ENCODE data around the gene MAN1B1.
"Not testable (repeated sequence)": the region's sequence is repeated elsewhere in the genome, so short reads cannot be mapped to it uniquely, and the experiment has no call there.

The MAN1B1 gene

GRCh38 chr9:137128862-137129455 lies 42.2 kb downstream of the MAN1B1 start:
- DNase-seq (ENCODE audit: low read depth): no peak

- DNase-seq (ENCODE audit: low read depth): peak; percentile 87
Observed at GRCh38 chr9:137129456-137130175, 42.8 kb downstream of the MAN1B1 start.

DNA sequence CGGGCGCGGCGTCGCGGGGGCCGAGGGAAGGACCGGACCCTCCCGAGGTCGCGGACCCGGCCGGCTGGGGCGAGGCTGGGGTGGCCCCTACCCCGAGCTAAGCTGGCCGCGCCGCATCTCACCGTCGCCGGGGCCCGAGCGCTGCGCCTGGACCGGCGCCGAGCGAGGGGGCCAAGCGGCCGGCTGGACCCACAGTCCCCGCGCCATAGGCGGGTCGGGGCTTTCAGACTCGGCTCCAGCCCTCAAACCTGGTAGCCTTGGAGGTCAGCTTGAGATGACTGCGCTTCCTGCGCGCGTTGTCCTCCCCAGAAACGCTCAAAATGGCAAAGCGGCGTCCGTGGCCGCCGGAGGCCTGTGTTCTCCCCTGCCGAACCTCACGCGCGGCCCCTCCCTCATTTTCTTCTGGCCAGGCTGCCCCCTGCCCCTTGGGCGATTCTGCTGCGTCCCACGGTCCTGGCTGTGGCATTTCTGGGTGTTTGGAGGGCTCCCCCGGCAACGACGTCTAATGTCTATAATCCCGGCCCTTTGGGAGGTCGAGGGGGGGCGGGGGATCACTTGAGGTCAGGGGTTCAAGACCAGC lies 43.5 kb downstream of the MAN1B1 start:
- no peak for DNase-seq (ENCODE audit: low read depth)

DNA sequence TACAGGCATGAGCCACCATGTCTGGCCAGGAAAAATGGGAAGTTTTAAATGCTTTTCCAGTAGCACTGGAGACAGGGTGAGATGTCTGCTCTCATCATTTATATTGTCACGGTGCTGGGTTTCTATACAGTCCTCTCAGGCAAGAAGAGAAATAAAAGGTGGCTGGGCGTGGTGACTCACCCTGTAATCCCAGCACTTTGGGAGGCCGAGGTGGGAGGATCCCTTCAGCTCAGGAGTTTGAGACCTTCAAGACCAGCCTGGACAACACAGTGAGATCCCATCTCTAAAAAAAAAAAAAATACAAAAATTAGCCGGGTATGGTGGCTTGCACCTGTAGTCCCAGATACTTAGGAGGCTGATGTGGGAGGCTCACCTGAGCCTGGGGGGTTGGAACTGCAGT lies 47.4 kb downstream of the MAN1B1 start:
- DNase-seq (ENCODE audit: low read depth): no peak

DNA sequence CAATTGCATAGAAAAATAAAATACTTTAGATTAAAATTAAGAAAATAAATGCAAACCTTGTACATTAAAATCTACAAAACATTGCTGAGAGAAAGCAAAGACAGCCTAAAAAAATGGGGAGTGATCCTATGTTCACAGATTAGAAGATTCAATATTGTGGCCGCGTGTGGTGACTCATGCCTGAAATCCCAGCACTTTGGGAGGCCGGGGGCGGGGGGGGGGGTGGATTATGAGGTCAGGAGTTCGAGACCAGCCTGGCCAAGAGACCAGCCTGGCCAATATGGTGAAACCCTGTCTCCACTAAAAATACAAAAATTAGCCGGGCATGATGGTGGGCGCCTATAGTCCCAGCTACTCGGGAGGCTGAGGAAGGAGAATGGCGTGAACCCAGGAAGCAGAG lies 48.4 kb downstream of the MAN1B1 start:
- not testable (repeated sequence) for DNase-seq (ENCODE audit: low read depth)

- DNase-seq (ENCODE audit: low read depth): no peak
Observed at GRCh38 chr9:137136261-137136880, 49.6 kb downstream of the MAN1B1 start.

DNA sequence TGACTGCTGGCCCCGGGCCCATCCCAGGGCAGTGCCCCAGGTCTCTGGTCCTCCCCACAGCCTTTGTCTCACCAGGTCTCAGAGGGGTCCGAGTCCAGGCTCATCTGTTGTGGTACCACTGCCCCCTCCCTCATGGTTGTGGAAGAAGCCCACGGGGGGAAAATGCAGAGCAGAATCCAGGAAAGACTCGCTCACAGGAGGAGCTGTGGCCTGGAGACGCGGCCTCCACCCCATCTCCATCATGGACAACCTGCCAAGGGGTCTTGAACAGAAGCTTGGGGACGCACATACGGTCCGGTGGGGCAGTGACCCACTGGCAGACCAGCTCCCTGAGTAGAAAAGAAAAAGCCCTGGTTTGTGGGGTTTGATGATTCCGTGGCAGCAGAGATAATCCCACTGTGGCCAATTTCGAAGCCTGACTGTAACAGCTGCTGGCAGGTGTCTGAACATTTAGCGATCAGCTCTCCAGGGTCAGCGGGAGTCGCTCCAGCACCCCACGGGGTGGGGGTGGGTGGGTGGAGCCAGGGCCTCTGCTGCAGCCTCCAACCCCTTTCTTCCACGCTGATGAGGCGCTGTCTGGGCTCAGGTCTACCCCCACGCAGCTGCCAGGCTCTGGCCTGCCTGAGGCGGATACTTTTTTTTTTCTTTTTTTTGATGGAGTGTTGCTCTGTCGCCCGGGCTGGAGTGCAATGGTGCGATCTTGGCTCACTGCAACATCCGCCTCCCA lies 50.3 kb downstream of the MAN1B1 start:
- no peak for DNase-seq (ENCODE audit: low read depth)

DNA sequence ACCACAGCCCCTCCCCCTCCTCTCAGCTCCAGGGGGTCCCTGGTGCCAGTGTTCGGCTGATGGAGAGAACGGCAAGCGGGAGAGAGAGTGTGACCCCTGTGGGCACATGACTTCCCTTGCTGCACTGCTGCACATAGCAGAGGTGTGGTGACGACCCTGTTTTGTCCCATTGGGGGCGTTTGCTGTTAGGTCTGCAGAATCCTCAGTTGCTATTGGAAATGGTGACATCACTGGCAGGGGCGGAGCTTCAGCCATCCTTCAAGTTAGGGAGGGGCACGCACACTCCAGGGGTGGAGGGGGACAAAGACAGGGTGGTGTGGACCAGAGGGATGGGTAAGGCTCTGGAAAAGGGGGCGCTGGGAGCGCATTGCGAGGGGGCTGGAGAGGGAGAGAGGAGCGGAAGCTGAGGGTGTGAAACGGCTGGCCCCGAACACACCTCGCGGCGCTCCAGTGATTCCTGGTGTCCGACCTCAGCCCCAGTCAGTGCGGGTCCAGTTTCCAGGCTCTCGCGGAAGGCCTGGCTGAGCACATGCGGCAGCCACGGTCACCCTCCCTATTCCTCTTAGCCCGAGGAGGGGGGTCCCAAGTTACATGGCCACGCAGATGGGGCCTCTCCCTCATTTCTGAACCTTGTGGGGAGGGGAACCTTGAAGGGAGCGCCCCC lies 51.4 kb downstream of the MAN1B1 start:
- no peak for DNase-seq (ENCODE audit: low read depth)

DNA sequence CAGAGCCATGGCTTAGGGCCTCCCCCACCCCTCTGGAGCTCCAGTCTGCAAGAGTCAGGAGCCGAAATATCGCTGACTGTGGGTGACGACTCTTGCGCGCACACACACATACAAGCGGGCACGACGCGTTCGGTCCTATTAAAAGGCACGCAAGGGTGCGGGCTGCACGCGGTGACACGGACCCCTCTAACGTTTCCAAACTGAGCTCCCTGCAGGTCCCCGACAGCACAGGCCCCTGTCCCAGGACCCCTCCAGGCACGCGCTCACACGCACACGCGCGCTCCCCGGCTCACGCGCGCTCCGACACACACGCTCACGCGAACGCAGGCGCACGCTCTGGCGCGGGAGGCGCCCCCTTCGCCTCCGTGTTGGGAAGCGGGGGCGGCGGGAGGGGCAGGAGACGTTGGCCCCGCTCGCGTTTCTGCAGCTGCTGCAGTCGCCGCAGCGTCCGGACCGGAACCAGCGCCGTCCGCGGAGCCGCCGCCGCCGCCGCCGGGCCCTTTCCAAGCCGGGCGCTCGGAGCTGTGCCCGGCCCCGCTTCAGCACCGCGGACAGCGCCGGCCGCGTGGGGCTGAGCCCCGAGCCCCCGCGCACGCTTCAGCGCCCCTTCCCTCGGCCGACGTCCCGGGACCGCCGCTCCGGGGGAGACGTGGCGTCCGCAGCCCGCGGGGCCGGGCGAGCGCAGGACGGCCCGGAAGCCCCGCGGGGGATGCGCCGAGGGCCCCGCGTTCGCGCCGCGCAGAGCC lies 52.1 kb downstream of the MAN1B1 start, which contains the start of gene GRIN1:
Gene GRIN1, plus strand, starts transcription at position 433 of the 746 bp plus-strand sequence. CDS start 333 bp downstream, outside the sequence.
- DNase-seq (ENCODE audit: low read depth): no peak

DNA sequence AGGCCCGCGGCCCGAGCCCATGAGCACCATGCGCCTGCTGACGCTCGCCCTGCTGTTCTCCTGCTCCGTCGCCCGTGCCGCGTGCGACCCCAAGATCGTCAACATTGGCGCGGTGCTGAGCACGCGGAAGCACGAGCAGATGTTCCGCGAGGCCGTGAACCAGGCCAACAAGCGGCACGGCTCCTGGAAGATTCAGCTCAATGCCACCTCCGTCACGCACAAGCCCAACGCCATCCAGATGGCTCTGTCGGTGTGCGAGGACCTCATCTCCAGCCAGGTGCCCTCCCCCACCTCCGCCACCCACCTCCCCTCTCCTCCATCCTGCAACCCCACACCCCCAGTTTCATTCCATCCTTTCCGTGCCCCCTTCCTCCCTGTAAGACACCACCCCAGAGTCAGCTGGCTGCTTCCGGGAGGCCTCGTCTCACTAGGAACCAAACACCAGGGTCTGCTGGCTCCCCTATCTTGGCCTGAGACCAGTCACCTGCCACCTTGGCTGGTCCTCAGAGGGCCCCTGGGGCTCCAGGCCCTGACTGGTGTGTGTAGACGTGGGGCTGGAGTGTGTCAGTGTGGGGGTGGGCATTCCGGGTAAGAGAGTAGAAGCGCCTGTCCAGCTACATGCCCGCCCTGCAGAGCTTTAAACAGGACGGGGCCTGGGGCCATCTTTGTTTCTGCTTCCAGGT lies 52.8 kb downstream of the MAN1B1 start:
- DNase-seq (ENCODE audit: low read depth): no peak

GRCh38 chr9:137140151-137141012 lies 53.6 kb downstream of the MAN1B1 start:
- no peak for DNase-seq (ENCODE audit: low read depth)

DNA sequence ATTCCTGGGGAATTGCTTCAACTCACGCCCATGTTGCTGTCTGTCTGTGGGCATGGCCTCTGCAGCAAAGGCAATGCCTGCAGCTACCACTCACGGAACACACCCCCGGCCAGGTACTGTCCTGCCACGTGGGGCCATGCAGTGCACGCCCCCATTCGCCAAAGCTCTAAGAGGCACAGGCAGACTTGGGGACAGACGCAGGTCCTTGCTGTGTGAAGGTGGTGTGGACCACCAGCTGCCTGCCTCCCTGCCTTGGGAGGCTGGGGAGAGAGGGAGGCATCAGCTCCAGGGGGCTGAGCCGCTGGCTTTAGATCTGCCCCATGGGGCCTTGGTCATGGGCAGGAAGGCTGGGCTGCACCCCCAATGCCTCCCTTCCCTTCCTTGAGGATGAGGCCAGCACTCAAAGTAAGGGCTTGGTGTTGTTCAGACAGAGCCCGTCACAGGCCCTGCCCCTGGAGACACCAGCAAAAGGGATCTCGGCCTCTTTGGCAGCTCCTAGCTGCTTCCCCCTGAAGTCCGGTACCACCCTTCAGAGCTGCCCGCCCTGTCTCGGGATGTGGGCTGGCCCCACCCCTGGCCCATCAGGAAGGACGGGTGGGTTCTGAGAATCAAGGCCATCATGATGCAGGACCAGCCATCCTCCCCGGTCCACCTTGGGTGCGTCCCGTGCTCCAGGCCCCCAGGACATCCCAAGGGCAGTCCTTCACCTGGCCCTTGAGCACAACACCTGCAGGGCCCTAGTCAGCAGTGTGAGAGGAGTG lies 54.4 kb downstream of the MAN1B1 start:
- DNase-seq (ENCODE audit: low read depth): no peak

- DNase-seq (ENCODE audit: low read depth): no peak
Observed at GRCh38 chr9:137141976-137142936, 55.5 kb downstream of the MAN1B1 start.

DNA sequence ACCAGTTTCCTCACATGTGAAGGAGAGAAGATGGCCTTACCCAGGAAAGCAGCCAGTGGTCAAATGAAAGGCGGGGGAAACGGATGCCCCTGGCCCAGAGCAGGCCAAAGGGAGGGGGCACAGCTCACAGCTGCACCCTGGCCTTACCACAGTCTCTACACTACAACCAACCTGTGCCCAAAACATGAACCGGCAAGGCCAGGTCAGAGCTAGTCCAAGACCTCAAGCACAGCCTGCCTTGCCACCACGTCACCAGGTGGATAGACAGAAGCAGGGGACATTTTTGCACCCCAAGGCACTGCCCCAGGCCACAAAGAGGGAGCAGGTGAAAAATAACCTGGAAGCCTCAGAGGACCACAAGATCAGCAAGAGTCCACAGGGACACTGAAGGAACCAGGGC lies 56.7 kb downstream of the MAN1B1 start:
- no peak for DNase-seq (ENCODE audit: low read depth)

DNA sequence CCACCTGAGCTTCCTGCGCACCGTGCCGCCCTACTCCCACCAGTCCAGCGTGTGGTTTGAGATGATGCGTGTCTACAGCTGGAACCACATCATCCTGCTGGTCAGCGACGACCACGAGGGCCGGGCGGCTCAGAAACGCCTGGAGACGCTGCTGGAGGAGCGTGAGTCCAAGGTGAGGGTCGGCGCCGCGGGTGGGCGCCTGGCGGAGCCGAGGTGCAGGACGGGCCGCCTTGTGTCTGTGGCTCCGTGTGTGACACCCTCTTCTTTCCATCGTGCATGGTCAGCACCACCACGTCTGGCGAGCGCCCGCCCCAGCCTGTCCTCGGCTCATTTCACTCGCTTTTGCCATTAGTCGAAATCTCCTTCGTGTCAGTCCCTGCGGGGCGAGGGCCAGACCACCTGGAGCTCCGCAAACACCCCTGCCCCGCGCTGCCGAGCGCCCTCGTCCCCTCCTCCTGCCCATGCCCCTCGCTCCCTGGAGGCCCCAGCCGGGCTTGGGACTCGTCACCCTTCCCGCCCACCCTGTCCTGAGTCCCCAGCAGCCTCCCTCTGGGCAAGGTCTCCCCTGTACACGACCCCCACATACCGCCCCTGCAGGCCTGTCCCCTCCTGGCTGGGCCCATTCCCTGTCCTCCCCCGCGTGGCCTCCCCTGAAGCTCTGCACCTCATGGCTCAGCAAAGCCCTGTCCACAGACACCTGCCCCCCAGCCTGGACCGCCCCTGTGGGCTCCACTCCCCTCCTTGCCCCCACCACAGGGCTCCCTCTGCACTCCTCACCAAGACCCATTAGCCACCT lies 59.1 kb downstream of the MAN1B1 start:
- no peak for DNase-seq (ENCODE audit: low read depth)

- no peak for DNase-seq (ENCODE audit: low read depth)
Observed at GRCh38 chr9:137146527-137146918, 59.7 kb downstream of the MAN1B1 start.

All from activated T-cell treated with anti-CD3 and anti-CD28 coated beads for 24 hours (primary cell).